CD4-positive, CD25-positive, alpha-beta regulatory T cell (primary cell): ENCODE data around the gene MTR. TPM values are rescaled to one million over a fixed set of nuclear protein-coding genes. Genes with fewer than 3 reads are reported as not detected.

ENCODE experiments used
- ATAC-seq, 2 donors: fragments of 150-1000 bp; cut with Tn5 transposase; one replicate each; pipeline ENCODE4 v1.10.0; 2021; ENCODE audit warnings: low read depth in 2 of 2, moderate number of reproducible peaks in 2 of 2, moderate library complexity in 1 of 2
- DNase-seq, 3 donors: peaks; one replicate each; pipeline versions ENCODE4 v3.0.0 to v3.0.0-alpha.2; 2012 to 2022; ENCODE audit warnings: mixed read lengths in 1 of 3
- H3K27ac ChIP-seq: one replicate; pipeline ENCODE4 v1.7.0; 2013; ENCODE audit warnings: mild to moderate bottlenecking, low read length; ENCODE audit not compliant: insufficient read depth, poor library complexity, severe bottlenecking
- H3K27me3 ChIP-seq: one replicate; pipeline ENCODE4 v1.7.0; 2013; ENCODE audit warnings: low read length; ENCODE audit not compliant: control insufficient read depth, insufficient read depth
- H3K36me3 ChIP-seq: one replicate; pipeline ENCODE4 v1.7.0; 2013; ENCODE audit warnings: mild to moderate bottlenecking, low read length, moderate library complexity; ENCODE audit not compliant: control insufficient read depth, insufficient read depth
- H3K4me1 ChIP-seq: 2 replicates; pipeline ENCODE4 v1.7.0; 2013; ENCODE audit warnings: mild to moderate bottlenecking, low read length; ENCODE audit not compliant: insufficient read depth, control insufficient read depth, poor library complexity, severe bottlenecking
- H3K4me3 ChIP-seq: one replicate; pipeline ENCODE4 v1.7.0; 2013; ENCODE audit warnings: low read depth, mild to moderate bottlenecking, low read length, moderate library complexity
- H3K9me3 ChIP-seq, 2 experiments: 1 replicate in 1 of 2; 2 replicates in 1 of 2; pipeline ENCODE4 v1.7.0; 2013; ENCODE audit warnings: low read length in 2 of 2, mild to moderate bottlenecking in 1 of 2, moderate library complexity in 1 of 2; ENCODE audit not compliant: control insufficient read depth in 2 of 2
- H3K27ac Mint-ChIP-seq, 3 donors: one replicate each; pipeline ENCODE4 v1.8.0; 2020 to 2022; ENCODE audit warnings: mild to moderate bottlenecking in 3 of 3, mixed read lengths in 3 of 3, moderate library complexity in 2 of 3
- H3K27me3 Mint-ChIP-seq: one replicate; pipeline ENCODE4 v1.8.0; 2022; ENCODE audit warnings: mild to moderate bottlenecking, mixed read lengths
- H3K36me3 Mint-ChIP-seq: one replicate; pipeline ENCODE4 v1.8.0; 2020; ENCODE audit warnings: mixed read lengths
- H3K4me1 Mint-ChIP-seq, 4 donors: one replicate each; pipeline ENCODE4 v1.8.0; 2020 to 2022; ENCODE audit warnings: mixed read lengths in 4 of 4, mild to moderate bottlenecking in 1 of 4
- H3K4me3 Mint-ChIP-seq, 4 donors: one replicate each; pipeline ENCODE4 v1.8.0; 2020 to 2022; ENCODE audit warnings: mild to moderate bottlenecking in 4 of 4, mixed read lengths in 4 of 4, moderate library complexity in 3 of 4
- H3K9me3 Mint-ChIP-seq, 7 donors: one replicate each; pipeline ENCODE4 v1.8.0; 2020 to 2022; ENCODE audit warnings: mixed read lengths in 7 of 7, mild to moderate bottlenecking in 3 of 7, moderate library complexity in 2 of 7
- polyA plus RNA-seq, 4 donors: library from polyadenylated mRNA; unstranded; fragments of 300-500 nt; fragmentation: Illumina TruSeq; gene quantifications; one replicate each; pipeline ENCODE4 v1.2.3, GENCODE V29; 2021
- total RNA-seq: library from RNA; stranded (reverse); gene quantifications from one replicate; pipeline ENCODE4 v1.2.3, GENCODE V29; 2022

The MTR gene
- total and polyA plus RNA-seq, 5 donors from 2014 or later = 12.6 to 44.5 (median 14.8) TPM

DNA sequence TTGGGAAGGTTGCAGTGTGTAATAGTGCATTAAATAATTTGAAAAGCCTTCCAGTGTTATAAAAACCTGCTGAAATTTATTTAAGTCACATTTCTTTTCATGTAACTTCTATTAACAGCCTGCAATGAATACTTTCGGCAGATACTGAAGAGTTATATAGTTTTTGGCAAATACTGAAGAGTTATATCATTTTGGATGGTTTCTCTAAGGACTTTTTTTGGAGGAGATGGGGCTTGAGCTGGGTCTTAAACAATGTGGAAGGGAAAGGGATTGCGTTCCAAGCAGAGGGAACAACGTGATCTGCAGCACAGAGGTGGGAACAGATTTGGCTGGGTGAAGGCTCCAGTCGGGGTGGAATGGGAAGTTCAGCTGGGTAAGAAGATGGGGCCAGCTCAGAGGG is 39.8 kb downstream of the MTR start:
- Mint-ChIP-seq H3K36me3 (peaks cover 69% of the 10 kb centered on the region), H3K9me3 (no peaks in the 10 kb centered on the region)

DNA sequence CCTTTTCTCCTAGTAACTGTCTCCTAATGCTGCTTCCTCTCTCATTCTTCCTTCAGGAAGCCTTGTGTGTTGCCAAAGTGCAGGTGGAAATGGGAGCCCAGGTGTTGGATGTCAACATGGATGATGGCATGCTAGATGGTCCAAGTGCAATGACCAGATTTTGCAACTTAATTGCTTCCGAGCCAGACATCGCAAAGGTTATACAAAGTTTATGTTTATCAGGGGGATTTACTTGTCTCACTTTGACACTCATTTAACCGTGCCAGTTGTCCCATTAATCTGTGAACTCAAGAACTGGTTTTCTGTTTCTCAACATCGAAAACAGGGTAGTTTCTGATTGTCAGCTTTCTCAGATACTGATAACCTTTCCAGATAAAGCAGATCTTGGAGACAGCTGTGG is 40.4 kb downstream of the MTR start:
- Mint-ChIP-seq H3K27ac (peak overlapping the region in 2 of 3 donors; percentile 44 to 78), H3K9me3 (no peaks in the 10 kb centered on the region), H3K4me3 (no peak overlapping the region), H3K4me1 (peaks cover 9 to 12% (median 10%) of the 10 kb centered on the region in 4 donors), H3K27me3 (no peaks in the 10 kb centered on the region), H3K36me3 (peaks cover 73% of the 10 kb centered on the region)
- Histone ChIP-seq H3K27ac (no peak overlapping the region), H3K27me3 (no peaks in the 10 kb centered on the region), H3K4me3 (no peak overlapping the region), H3K9me3 (no peaks in the 10 kb centered on the region), H3K36me3 (peaks cover 91% of the 10 kb centered on the region), H3K4me1 (no peaks in the 10 kb centered on the region)
- ATAC-seq (no peak), DNase-seq (no peak)

More for the DNA sequence above, 39.8 kb downstream of the MTR start:
- H3K36me3 ChIP-seq = peaks cover 91% of the 10 kb centered on the region
- no peaks in the 10 kb centered on the region for H3K27me3 ChIP-seq
- no peaks in the 10 kb centered on the region for H3K4me1 ChIP-seq
- ATAC-seq (no peak), DNase-seq (no peak)
- no peak overlapping the region for H3K27ac ChIP-seq
- no peaks in the 10 kb centered on the region for H3K27me3 Mint-ChIP-seq
- H3K27ac Mint-ChIP-seq = peak overlapping the region in 2 of 3 donors; percentile 44 to 82
- no peak overlapping the region for H3K4me3 Mint-ChIP-seq
- H3K4me1 Mint-ChIP-seq = peaks cover 6 to 9% (median 9%) of the 10 kb centered on the region in 4 donors
- no peaks in the 10 kb centered on the region for H3K9me3 ChIP-seq
- H3K4me3 ChIP-seq = no peak overlapping the region

DNA sequence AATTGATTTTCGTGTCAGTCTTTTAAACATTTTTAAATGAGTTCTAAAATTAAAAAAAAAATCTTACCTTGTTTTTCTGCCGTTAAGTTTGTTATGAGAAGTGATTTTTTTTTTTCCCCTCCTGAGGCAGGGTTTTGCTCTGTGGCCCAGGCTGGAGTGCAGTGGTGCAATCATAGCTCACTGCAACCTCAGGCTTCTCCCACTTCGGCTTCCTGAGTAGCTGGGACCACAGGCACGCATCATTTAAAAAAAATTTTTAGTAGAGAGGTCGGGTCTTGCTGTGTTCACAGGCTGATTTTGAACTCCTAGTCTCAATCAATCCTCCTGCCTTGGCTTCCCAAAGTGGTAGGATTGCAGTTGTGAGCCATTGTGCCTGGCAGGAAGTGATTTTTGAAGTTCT is 41.1 kb downstream of the MTR start:
- no peak for DNase-seq
- H3K27me3 ChIP-seq = no peaks in the 10 kb centered on the region
- Mint-ChIP-seq H3K4me3 (no peak overlapping the region), H3K9me3 (no peaks in the 10 kb centered on the region), H3K4me1 (peaks cover 9 to 12% (median 10%) of the 10 kb centered on the region in 4 donors), H3K27ac (peak overlapping the region in 2 of 3 donors; percentile 44 to 72), H3K27me3 (no peaks in the 10 kb centered on the region), H3K36me3 (peaks cover 72% of the 10 kb centered on the region)
- H3K4me3 ChIP-seq = no peak overlapping the region
- peaks cover 89% of the 10 kb centered on the region for H3K36me3 ChIP-seq
- H3K27ac ChIP-seq = no peak overlapping the region
- H3K9me3 ChIP-seq = no peaks in the 10 kb centered on the region
- no peak for ATAC-seq
- no peaks in the 10 kb centered on the region for H3K4me1 ChIP-seq

DNA sequence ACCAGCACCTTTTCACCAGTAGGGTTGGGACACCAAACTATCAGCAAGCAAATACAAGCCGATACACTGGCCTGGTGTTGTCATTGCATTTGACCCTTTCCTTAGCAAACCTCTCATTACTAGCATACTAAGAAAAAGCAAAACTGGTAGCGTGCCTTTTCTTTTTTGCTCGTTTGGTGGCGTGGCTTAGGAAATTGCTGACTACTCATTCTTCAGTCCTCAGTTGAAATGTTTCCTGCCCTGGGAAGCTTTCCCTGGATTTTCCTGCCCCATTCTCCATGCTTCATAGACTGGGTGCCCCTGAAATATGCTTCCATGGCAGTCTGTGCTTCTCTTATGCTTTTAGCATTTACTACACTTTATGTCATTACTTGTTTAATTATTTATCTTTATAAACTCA is 42.0 kb downstream of the MTR start:
- Mint-ChIP-seq H3K4me3 (no peak overlapping the region), H3K36me3 (peaks cover 69% of the 10 kb centered on the region), H3K27ac (peak overlapping the region in 1 of 3 donors; percentile 44), H3K4me1 (peaks cover 8 to 10% (median 9%) of the 10 kb centered on the region in 4 donors), H3K9me3 (no peaks in the 10 kb centered on the region), H3K27me3 (no peaks in the 10 kb centered on the region)
- Histone ChIP-seq H3K27me3 (no peaks in the 10 kb centered on the region), H3K4me3 (no peak overlapping the region), H3K9me3 (no peaks in the 10 kb centered on the region), H3K36me3 (peaks cover 87% of the 10 kb centered on the region), H3K27ac (no peak overlapping the region), H3K4me1 (no peaks in the 10 kb centered on the region)
- DNase-seq = no peak
- no peak for ATAC-seq

DNA sequence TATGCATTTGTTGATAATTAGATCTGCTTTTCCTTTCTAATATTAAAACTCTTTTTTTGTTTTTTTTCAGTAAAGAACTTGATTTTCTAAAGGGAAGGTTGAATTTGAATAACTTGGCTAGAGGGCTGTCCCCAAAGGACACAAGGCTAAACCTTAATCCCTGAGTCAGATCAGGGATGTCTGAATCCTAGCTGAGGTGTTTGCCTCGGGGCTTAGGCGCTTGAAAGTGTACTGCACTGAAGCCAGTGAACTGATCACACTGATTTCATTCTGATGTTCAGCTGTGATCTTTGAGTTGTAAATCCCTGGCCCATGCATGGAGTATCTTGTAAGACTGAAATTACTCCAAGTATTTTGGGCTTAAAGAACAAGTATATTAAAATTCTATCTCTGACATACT is 42.8 kb downstream of the MTR start:
- no peak for DNase-seq
- H3K4me3 ChIP-seq = no peak overlapping the region
- H3K4me1 Mint-ChIP-seq = peaks cover 5 to 10% (median 9%) of the 10 kb centered on the region in 4 donors
- no peaks in the 10 kb centered on the region for H3K27me3 Mint-ChIP-seq
- no peak for ATAC-seq
- no peaks in the 10 kb centered on the region for H3K4me1 ChIP-seq
- no peak overlapping the region for H3K27ac Mint-ChIP-seq
- peaks cover 69% of the 10 kb centered on the region for H3K36me3 Mint-ChIP-seq
- no peaks in the 10 kb centered on the region for H3K27me3 ChIP-seq
- peaks cover 84% of the 10 kb centered on the region for H3K36me3 ChIP-seq
- no peaks in the 10 kb centered on the region for H3K9me3 ChIP-seq
- no peak overlapping the region for H3K27ac ChIP-seq
- H3K9me3 Mint-ChIP-seq = no peaks in the 10 kb centered on the region
- H3K4me3 Mint-ChIP-seq = no peak overlapping the region

DNA sequence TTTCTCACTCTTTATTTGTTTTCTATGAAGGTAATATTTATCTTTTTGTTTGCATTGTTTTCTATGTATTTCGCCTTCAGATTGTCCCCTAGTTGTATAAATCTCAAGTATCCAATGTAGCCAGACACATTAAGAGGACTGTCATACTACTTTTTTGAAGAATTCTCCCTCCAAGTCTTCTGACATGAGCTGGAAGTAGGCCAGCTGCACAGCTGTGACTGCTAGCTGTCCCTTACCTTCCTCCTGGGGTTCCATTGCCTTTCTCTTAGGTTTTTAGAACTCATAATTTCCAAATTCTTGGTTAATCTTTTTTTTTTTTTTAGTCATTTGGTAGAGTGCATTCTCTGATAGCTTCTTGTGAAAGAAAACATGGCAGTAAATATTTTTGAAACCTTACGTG is 46.2 kb downstream of the MTR start:
- Histone ChIP-seq H3K9me3 (no peaks in the 10 kb centered on the region), H3K27ac (no peak overlapping the region), H3K36me3 (peaks cover 64% of the 10 kb centered on the region), H3K4me3 (no peak overlapping the region), H3K4me1 (no peaks in the 10 kb centered on the region), H3K27me3 (no peaks in the 10 kb centered on the region)
- DNase-seq (no peak), ATAC-seq (no peak)
- Mint-ChIP-seq H3K27ac (no peak overlapping the region), H3K4me1 (peaks cover 0 to 5% (median 4%) of the 10 kb centered on the region in 4 donors), H3K4me3 (no peak overlapping the region), H3K36me3 (peaks cover 43% of the 10 kb centered on the region), H3K9me3 (no peaks in the 10 kb centered on the region), H3K27me3 (no peaks in the 10 kb centered on the region)

DNA sequence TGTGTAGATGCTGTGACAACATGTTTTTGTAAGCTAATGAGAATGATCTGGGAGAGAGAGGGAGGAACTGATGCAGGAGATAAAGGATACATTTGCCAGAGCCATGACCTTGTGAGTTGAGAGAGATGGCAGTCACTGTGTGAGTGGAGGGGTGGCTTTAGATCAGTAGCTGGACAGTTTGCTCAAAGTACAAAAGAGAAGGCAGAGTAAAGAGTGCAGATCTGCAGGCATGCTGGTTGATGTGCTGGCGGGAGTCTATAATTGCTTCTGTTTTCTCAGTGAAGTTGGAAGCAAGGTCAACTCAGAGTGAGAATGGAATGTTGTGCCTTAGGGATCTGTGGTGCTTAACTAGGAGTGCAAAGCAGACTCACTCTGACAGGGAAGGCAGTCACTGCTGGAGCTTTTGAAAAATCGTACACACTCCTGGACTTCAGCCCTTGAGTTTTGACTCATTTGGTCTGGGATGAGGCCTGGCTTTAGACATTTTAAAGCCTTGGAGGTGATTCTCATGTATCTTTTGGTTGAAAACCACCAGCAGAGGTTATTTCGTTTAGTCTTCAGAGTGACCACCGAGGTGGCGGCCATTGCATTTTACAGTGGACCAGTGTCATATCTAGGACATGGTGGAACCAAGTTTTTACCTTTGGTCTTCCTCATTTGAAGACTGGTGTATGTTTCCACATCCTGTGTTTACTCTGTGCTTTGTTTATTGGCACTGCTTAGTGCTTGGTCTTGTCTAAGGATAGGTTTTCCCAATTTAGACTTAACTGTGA is 49.6 kb downstream of the MTR start:
- Mint-ChIP-seq H3K36me3 (peaks cover 43% of the 10 kb centered on the region), H3K4me1 (peaks cover 0 to 20% (median 10%) of the 10 kb centered on the region in 4 donors), H3K27me3 (no peaks in the 10 kb centered on the region), H3K4me3 (no peak overlapping the region), H3K9me3 (no peaks in the 10 kb centered on the region), H3K27ac (peak overlapping the region in 1 of 3 donors; percentile 39)
- no peaks in the 10 kb centered on the region for H3K4me1 ChIP-seq
- peaks cover 51% of the 10 kb centered on the region for H3K36me3 ChIP-seq
- no peak overlapping the region for H3K27ac ChIP-seq
- DNase-seq (no peak), ATAC-seq (no peak)
- no peaks in the 10 kb centered on the region for H3K9me3 ChIP-seq
- no peak overlapping the region for H3K4me3 ChIP-seq
- H3K27me3 ChIP-seq = no peaks in the 10 kb centered on the region

DNA sequence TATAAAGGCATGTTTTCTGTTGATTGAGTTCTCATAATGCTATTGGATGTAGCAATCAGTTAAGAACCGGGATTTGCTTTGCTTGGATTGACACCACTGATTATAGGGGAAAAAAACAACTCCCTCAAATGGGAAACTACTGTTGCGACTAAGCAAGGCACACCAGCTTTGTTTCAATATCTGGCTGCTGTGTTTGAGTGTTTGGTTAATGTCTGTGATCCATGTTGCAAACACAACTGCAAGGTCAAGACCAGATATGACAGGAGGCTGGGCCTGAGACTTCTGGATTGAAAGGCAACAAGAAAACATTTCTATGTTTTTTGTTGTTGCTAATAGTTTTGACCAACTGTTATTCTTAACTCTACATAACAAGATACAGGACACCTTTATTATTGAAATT is 50.7 kb downstream of the MTR start:
- Histone ChIP-seq H3K36me3 (peaks cover 50% of the 10 kb centered on the region), H3K9me3 (no peaks in the 10 kb centered on the region), H3K27ac (no peak overlapping the region), H3K4me3 (no peak overlapping the region), H3K4me1 (no peaks in the 10 kb centered on the region), H3K27me3 (no peaks in the 10 kb centered on the region)
- ATAC-seq = no peak
- H3K27ac Mint-ChIP-seq = no peak overlapping the region
- no peak for DNase-seq
- H3K4me3 Mint-ChIP-seq = no peak overlapping the region
- no peaks in the 10 kb centered on the region for H3K27me3 Mint-ChIP-seq
- H3K9me3 Mint-ChIP-seq = no peaks in the 10 kb centered on the region
- H3K4me1 Mint-ChIP-seq = peaks cover 0 to 19% (median 8%) of the 10 kb centered on the region in 4 donors
- peaks cover 41% of the 10 kb centered on the region for H3K36me3 Mint-ChIP-seq
